Measurements from ENCODE around the gene EXOC3L1.

DNA sequence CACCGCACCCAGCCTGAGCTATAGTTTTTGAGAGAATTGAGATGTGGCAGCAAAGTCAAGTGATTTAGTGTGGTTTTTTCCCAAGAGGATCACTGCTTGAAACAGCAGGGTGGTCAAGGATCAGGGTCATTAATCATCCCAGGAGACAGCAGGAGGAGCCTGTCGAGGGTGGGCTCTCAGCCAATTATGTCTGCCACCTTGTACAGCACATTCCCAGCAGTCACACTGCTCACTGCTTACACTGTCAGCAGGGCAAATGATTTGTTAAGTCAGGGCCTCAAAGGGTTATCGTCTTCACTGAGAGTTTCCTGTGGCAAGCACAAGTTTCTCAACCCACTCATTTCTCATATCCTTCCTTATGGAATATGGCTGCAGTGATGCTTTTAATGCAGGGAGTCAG is 52.3 kb downstream of the EXOC3L1 start:
- TF ChIP-seq, protein P1, sequence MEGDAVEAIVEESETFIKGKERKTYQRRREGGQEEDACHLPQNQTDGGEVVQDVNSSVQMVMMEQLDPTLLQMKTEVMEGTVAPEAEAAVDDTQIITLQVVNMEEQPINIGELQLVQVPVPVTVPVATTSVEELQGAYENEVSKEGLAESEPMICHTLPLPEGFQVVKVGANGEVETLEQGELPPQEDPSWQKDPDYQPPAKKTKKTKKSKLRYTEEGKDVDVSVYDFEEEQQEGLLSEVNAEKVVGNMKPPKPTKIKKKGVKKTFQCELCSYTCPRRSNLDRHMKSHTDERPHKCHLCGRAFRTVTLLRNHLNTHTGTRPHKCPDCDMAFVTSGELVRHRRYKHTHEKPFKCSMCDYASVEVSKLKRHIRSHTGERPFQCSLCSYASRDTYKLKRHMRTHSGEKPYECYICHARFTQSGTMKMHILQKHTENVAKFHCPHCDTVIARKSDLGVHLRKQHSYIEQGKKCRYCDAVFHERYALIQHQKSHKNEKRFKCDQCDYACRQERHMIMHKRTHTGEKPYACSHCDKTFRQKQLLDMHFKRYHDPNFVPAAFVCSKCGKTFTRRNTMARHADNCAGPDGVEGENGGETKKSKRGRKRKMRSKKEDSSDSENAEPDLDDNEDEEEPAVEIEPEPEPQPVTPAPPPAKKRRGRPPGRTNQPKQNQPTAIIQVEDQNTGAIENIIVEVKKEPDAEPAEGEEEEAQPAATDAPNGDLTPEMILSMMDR (IDR thresholded peaks at IDR 0.05): no peak
- TF ChIP-seq EZH2 (IDR thresholded peaks at IDR 0.05) (no peak), EZH2phosphoT487 (IDR thresholded peaks at IDR 0.05) (no peak)

Measured in neural progenitor cell (in vitro differentiated cells).